DND-41 (cell line): Measurements from ENCODE around the gene SUN2.

Experiments
- CTCF ChIP-seq: IDR thresholded peaks from 2 replicates; pipeline ENCODE4 v1.5.1; 2012; ENCODE audit warnings: borderline replicate concordance, low read length, moderate library complexity, mild to moderate bottlenecking; ENCODE audit not compliant: poor library complexity, severe bottlenecking; ENCODE audit errors: extremely low read depth
- EZH2 ChIP-seq: IDR thresholded peaks from 3 replicates; pipeline ENCODE4 v1.6.1; 2012; ENCODE audit warnings: borderline replicate concordance, low read depth, mild to moderate bottlenecking, moderate library complexity, low read length, inconsistent platforms; ENCODE audit not compliant: severe bottlenecking

GRCh38 chr22:38732251-38732815 is 23.5 kb downstream of the SUN2 start:
- no peak for TF ChIP-seq CTCF
- TF ChIP-seq EZH2, result no peak
